Ovary (tissue), 9 donors: ENCODE measurements around the gene PTPDC1. TPM values are rescaled to one million over a fixed set of nuclear protein-coding genes. Genes with fewer than 3 reads are reported as not detected.

ENCODE experiments used
- DNase-seq, 5 donors: peaks; one replicate each; pipeline ENCODE4 v3.0.0-alpha.2; 2019 to 2020
- H3K27ac ChIP-seq, 2 donors: fragments of 200-600 bp; one replicate each; pipeline versions ENCODE4 v1.5.1 to v1.8.0; 2019 to 2022
- H3K27me3 ChIP-seq: fragments of 200-600 bp; one replicate; pipeline ENCODE4 v1.8.0; 2022
- H3K36me3 ChIP-seq: fragments of 200-600 bp; sonication (generic); one replicate; pipeline ENCODE4 v1.5.1; 2019
- H3K4me1 ChIP-seq: one replicate; pipeline ENCODE4 v1.8.1; 2013; ENCODE audit warnings: mild to moderate bottlenecking, moderate library complexity; ENCODE audit not compliant: insufficient read depth
- H3K4me3 ChIP-seq: fragments of 200-600 bp; sonication (generic); one replicate; pipeline ENCODE4 v1.5.1; 2017
- H3K9me3 ChIP-seq, 2 donors: fragments of 200-600 bp in 1 of 2; sonication (generic) in 1 of 2; one replicate each; pipeline versions ENCODE4 v1.5.1 to v1.8.1; 2013 to 2019; ENCODE audit warnings: mild to moderate bottlenecking in 1 of 2, moderate library complexity in 1 of 2
- CTCF ChIP-seq, 3 donors: fragments of 450-650 bp in 2 of 3; fragments of 200-600 bp in 1 of 3; IDR thresholded peaks; one replicate each; pipeline versions ENCODE4 v1.5.1 to v1.8.0; 2016 to 2022; ENCODE audit warnings: antibody characterized with exemption in 3 of 3, mild to moderate bottlenecking in 1 of 3
- EP300 ChIP-seq: sonication (generic); formaldehyde crosslinking; IDR thresholded peaks from one replicate; pipeline ENCODE4 v1.6.1; 2017; ENCODE audit warnings: antibody characterized with exemption
- POLR2A ChIP-seq: fragments of 450-650 bp; IDR thresholded peaks from one replicate; pipeline ENCODE4 v1.6.1; 2017; ENCODE audit warnings: antibody characterized with exemption, mild to moderate bottlenecking, moderate library complexity
- WGBS, 3 donors: extraction: QIAGEN DNeasy Blood & Tissue Kit in 1 of 3; methylation state at CpG; one replicate each; pipeline versions ENCODE4 v1.1.5 to v1.1.7; 2013 to 2017; 5-methylcytosine and 5-hydroxymethylcytosine counted together
- intact Hi-C, 4 donors: fragments of 100-400 bp; cut with DNase I; formaldehyde crosslinking; loops; one replicate each; pipeline versions ENCODE4 v1.11.0 to v1.15.1; 2022 to 2023
- polyA plus RNA-seq, 2 donors: library from polyadenylated mRNA; stranded (reverse); fragments of 200-250 nt in 1 of 2; fragments of 350-450 nt in 1 of 2; fragmentation: Illumina TruSeq in 1 of 2; extraction: RNeasy Lipid Tissue Mini Kit (QIAGEN cat#74804) in 1 of 2; gene quantifications; one replicate each; pipeline ENCODE4 v1.2.3, GENCODE V29; 2013 to 2014
- total RNA-seq, 7 donors: library from RNA; depleted of rRNA in 2 of 7; stranded (reverse); fragments of >200 nt in 2 of 7; fragmentation: NEBNext Ultra II Directional in 3 of 7; extraction: Animal tissue kit (Norgen Biotek cat#: 25700) in 3 of 7; gene quantifications; one replicate each; pipeline versions ENCODE4 v1.1.0 to v1.2.4, GENCODE V29; 2016 to 2023
- donor health status: DM: no; HTN: no; CAD: no; lungs with moderate emphysema.
- donor health status: DM: no; HTN: no; CAD: no.
- donor health status: Bipolar disorder and iron deficiency.
- donor health status: DM: yes; HTN: yes; CAD: no.
- donor health status: DM: no; HTN: no; CAD: no.
- donor health status: DM: yes; HTN: yes; CAD: no.

PTPDC1 gene
- total and polyA plus RNA-seq, 9 donors: 2.7 to 9.5 (median 6.1) TPM

GRCh38 chr9:94142353-94142752 lies 58.1 kb downstream of the PTPDC1 start:
- H3K27me3 ChIP-seq: no peaks in the 10 kb centered on the region
- DNase-seq: no peak
- no peaks in the 10 kb centered on the region for H3K9me3 ChIP-seq
- no peak overlapping the region for H3K4me3 ChIP-seq
- intact Hi-C loops: no loop called here
- peaks cover 15% of the 10 kb centered on the region for H3K4me1 ChIP-seq
- H3K27ac ChIP-seq: no peak overlapping the region
- no peaks in the 10 kb centered on the region for H3K36me3 ChIP-seq
- TF ChIP-seq CTCF (IDR thresholded peaks at IDR 0.05) (no peak), EP300 (no peak), POLR2A (no peak)
- WGBS, 3 donors: 92 to 95% (median 93%) methylated on average over 5 of the region's 5 CpGs

- H3K27ac ChIP-seq: no peak overlapping the region
- no peaks in the 10 kb centered on the region for H3K36me3 ChIP-seq
- H3K4me1 ChIP-seq: peaks cover 12% of the 10 kb centered on the region
- DNase-seq: no peak
- no peaks in the 10 kb centered on the region for H3K27me3 ChIP-seq
- H3K9me3 ChIP-seq: no peaks in the 10 kb centered on the region
- WGBS, 3 donors: 0 to 24% (median 19%) methylated on average over 2 of the region's 2 CpGs
- intact Hi-C loops: no loop called here
- TF ChIP-seq POLR2A (no peak), CTCF (IDR thresholded peaks at IDR 0.05) (no peak), EP300 (no peak)
- H3K4me3 ChIP-seq: no peak overlapping the region
Measured at GRCh38 chr9:94144394-94144793, 60.1 kb downstream of the PTPDC1 start.

GRCh38 chr9:94145640-94146039 lies 61.4 kb downstream of the PTPDC1 start:
- Histone ChIP-seq H3K4me3 (no peak overlapping the region), H3K27me3 (no peaks in the 10 kb centered on the region), H3K9me3 (no peaks in the 10 kb centered on the region), H3K36me3 (no peaks in the 10 kb centered on the region), H3K27ac (no peak overlapping the region), H3K4me1 (peaks cover 6% of the 10 kb centered on the region)
- TF ChIP-seq CTCF (IDR thresholded peaks at IDR 0.05): no peak
- no peak for TF ChIP-seq POLR2A
- no peak for TF ChIP-seq EP300
- 53 to 65% (median 59%) methylated on average over 5 of the region's 5 CpGs for WGBS, 3 donors
- intact Hi-C loops: no loop called here
- no peak for DNase-seq

GRCh38 chr9:94147776-94148175 lies 63.5 kb downstream of the PTPDC1 start:
- H3K4me1 ChIP-seq: no peaks in the 10 kb centered on the region
- TF ChIP-seq CTCF (IDR thresholded peaks at IDR 0.05): no peak
- H3K27me3 ChIP-seq: no peaks in the 10 kb centered on the region
- WGBS, 3 donors: 86 to 92% (median 87%) methylated on average over 13 of the region's 13 CpGs
- DNase-seq: no peak
- H3K9me3 ChIP-seq: no peaks in the 10 kb centered on the region
- no peak overlapping the region for H3K27ac ChIP-seq
- intact Hi-C loops: no loop called here
- H3K4me3 ChIP-seq: no peak overlapping the region
- no peaks in the 10 kb centered on the region for H3K36me3 ChIP-seq

- H3K4me1 ChIP-seq: no peaks in the 10 kb centered on the region
- WGBS, 3 donors: 71 to 80% (median 71%) methylated on average over 5 of the region's 5 CpGs
- TF ChIP-seq POLR2A (no peak), CTCF (IDR thresholded peaks at IDR 0.05) (no peak), EP300 (no peak)
- no peaks in the 10 kb centered on the region for H3K27me3 ChIP-seq
- H3K4me3 ChIP-seq: no peak overlapping the region
- no peak for DNase-seq
- H3K36me3 ChIP-seq: no peaks in the 10 kb centered on the region
- H3K9me3 ChIP-seq: no peaks in the 10 kb centered on the region
- H3K27ac ChIP-seq: no peak overlapping the region
- intact Hi-C loops: no loop called here
Measured at GRCh38 chr9:94148419-94148818, 64.2 kb downstream of the PTPDC1 start.
